Colonic mucosa (tissue), 4 donors: ENCODE results near the gene FARP2. TPM values are rescaled to one million over a fixed set of nuclear protein-coding genes. Genes with fewer than 3 reads are reported as not detected.

Source experiments
- DNase-seq: peaks from one replicate; pipeline ENCODE4 v3.0.0-alpha.2; 2020
- H3K27ac ChIP-seq: fragments of 200-600 bp; one replicate; pipeline ENCODE4 v1.8.0; 2021
- H3K27me3 ChIP-seq: fragments of 200-600 bp; one replicate; pipeline ENCODE4 v1.8.0; 2021
- H3K36me3 ChIP-seq: fragments of 200-600 bp; one replicate; pipeline ENCODE4 v1.8.0; 2021
- H3K4me1 ChIP-seq: fragments of 200-600 bp; one replicate; pipeline ENCODE4 v1.8.0; 2021; ENCODE audit warnings: mild to moderate bottlenecking
- H3K4me3 ChIP-seq: fragments of 200-600 bp; one replicate; pipeline ENCODE4 v1.8.0; 2021
- H3K9ac ChIP-seq, 2 donors: one replicate each; pipeline ENCODE4 v1.7.0; 2013; ENCODE audit warnings: control low read depth in 2 of 2, low read depth in 2 of 2, low read length in 2 of 2
- H3K9me3 ChIP-seq: fragments of 200-600 bp; one replicate; pipeline ENCODE4 v1.8.0; 2021
- CTCF ChIP-seq: fragments of 200-600 bp; IDR thresholded peaks from one replicate; pipeline ENCODE4 v1.8.0; 2022; ENCODE audit warnings: antibody characterized with exemption, mild to moderate bottlenecking
- intact Hi-C: fragments of 100-400 bp; cut with DNase I; formaldehyde crosslinking; loops from one replicate; pipeline ENCODE4 v1.14.1; 2022
- total RNA-seq, 2 donors: library from RNA; stranded (reverse); fragmentation: NEBNext Ultra II Directional in 1 of 2; extraction: Animal tissue kit (Norgen Biotek cat#: 25700) in 1 of 2; gene quantifications; one replicate each; pipeline ENCODE4 v1.2.1, GENCODE V29; 2021
- donor health status: healthy.
- donor health status: DM: no; HTN: no; CAD: no.
- donor health status: DM: no; HTN: no; CAD: no.

The FARP2 gene
- total RNA-seq, 2 donors from 2014 or later = 107 to 122 TPM

DNA sequence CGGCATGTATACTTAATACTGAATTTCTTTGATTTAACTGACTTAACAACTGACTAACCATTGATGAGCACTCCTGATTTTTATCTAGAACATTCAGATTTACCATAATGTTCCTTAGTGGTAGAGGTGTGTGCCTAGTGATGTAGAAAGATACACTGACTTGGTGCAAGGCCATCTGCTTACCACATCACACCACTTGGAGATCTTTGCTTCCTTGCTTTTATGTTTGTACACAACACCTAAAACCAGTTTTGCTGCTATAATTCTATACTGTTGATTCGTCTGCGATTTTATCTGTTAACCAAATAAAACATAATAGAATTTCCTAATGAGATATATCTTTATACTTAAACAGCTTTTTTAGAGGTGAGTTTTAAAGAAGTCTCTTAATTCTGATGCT lies 3.9 kb upstream of the FARP2 start:
- DNase-seq = no peak
- H3K27me3 ChIP-seq = no peaks in the 10 kb centered on the region
- H3K4me1 ChIP-seq = no peaks in the 10 kb centered on the region
- H3K36me3 ChIP-seq = no peaks in the 10 kb centered on the region
- no peak for TF ChIP-seq CTCF
- H3K27ac ChIP-seq = peak overlapping the region; percentile 60
- H3K9ac ChIP-seq = peak overlapping the region in 1 of 2 donors; percentile 72
- H3K4me3 ChIP-seq = no peak overlapping the region
- intact Hi-C loops = no loop called here
- H3K9me3 ChIP-seq = no peaks in the 10 kb centered on the region

GRCh38 chr2:241354668-241355658 lies 1.1 kb upstream of the FARP2 start:
- TF ChIP-seq CTCF = no peak
- Histone ChIP-seq H3K27ac (peak overlapping the region; percentile 83), H3K27me3 (no peaks in the 10 kb centered on the region), H3K9ac (peak overlapping the region; percentile 56 to 81), H3K9me3 (no peaks in the 10 kb centered on the region), H3K4me3 (peak overlapping the region; percentile 23), H3K4me1 (peaks cover 3% of the 10 kb centered on the region), H3K36me3 (no peaks in the 10 kb centered on the region)
- intact Hi-C loops = no loop called here
- peak; percentile 92 for DNase-seq

GRCh38 chr2:241356871-241357260 lies 781 bp downstream of the FARP2 start:
- no peak for TF ChIP-seq CTCF
- no peak for DNase-seq
- Histone ChIP-seq H3K4me1 (peaks cover 3% of the 10 kb centered on the region), H3K9me3 (no peaks in the 10 kb centered on the region), H3K27ac (peak overlapping the region; percentile 90), H3K4me3 (peak overlapping the region; percentile 92), H3K27me3 (no peaks in the 10 kb centered on the region), H3K36me3 (no peaks in the 10 kb centered on the region), H3K9ac (peak overlapping the region; percentile 80 to 97)
- intact Hi-C loops = no loop called here

GRCh38 chr2:241357531-241357930 lies 1.4 kb downstream of the FARP2 start:
- Histone ChIP-seq H3K27me3 (no peaks in the 10 kb centered on the region), H3K4me1 (peaks cover 3% of the 10 kb centered on the region), H3K27ac (peak overlapping the region; percentile 90), H3K4me3 (peak overlapping the region; percentile 92), H3K9ac (peak overlapping the region in 1 of 2 donors; percentile 97), H3K9me3 (no peaks in the 10 kb centered on the region), H3K36me3 (no peaks in the 10 kb centered on the region)
- intact Hi-C loops = no loop called here
- no peak for TF ChIP-seq CTCF
- DNase-seq = no peak

DNA sequence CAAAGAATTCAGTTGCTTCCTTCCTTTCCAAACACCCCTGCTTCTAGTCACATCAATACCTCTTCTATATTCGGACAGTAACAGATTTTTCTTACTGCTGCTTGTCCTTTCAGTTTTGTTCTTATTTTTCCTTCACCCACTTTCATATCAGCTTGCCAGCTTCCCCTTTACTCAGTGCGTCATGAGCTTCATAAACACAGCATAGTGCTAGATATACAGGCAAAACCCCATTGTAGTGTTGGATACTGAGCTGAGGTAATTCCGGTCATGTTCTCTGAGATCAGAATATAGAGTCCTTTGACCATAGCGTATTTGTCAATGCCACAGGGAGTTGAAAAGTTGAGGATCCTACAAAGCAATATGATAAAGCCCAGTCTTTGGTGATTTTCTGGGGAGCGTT lies 2.4 kb downstream of the FARP2 start:
- Histone ChIP-seq H3K27me3 (no peaks in the 10 kb centered on the region), H3K9me3 (no peaks in the 10 kb centered on the region), H3K4me3 (peak overlapping the region; percentile 92), H3K4me1 (peaks cover 6% of the 10 kb centered on the region), H3K9ac (peak overlapping the region in 1 of 2 donors; percentile 55), H3K27ac (peak overlapping the region; percentile 90), H3K36me3 (no peaks in the 10 kb centered on the region)
- intact Hi-C loops = no loop called here
- DNase-seq = no peak
- no peak for TF ChIP-seq CTCF
